IPS-NIHi11 (cell line): ENCODE results near the gene FAM32A.

ENCODE experiments used
- DNase-seq: peaks from one replicate; pipeline ENCODE4 v3.0.0; 2012; ENCODE audit warnings: mixed read lengths, low spot score

Gene FAM32A

DNA sequence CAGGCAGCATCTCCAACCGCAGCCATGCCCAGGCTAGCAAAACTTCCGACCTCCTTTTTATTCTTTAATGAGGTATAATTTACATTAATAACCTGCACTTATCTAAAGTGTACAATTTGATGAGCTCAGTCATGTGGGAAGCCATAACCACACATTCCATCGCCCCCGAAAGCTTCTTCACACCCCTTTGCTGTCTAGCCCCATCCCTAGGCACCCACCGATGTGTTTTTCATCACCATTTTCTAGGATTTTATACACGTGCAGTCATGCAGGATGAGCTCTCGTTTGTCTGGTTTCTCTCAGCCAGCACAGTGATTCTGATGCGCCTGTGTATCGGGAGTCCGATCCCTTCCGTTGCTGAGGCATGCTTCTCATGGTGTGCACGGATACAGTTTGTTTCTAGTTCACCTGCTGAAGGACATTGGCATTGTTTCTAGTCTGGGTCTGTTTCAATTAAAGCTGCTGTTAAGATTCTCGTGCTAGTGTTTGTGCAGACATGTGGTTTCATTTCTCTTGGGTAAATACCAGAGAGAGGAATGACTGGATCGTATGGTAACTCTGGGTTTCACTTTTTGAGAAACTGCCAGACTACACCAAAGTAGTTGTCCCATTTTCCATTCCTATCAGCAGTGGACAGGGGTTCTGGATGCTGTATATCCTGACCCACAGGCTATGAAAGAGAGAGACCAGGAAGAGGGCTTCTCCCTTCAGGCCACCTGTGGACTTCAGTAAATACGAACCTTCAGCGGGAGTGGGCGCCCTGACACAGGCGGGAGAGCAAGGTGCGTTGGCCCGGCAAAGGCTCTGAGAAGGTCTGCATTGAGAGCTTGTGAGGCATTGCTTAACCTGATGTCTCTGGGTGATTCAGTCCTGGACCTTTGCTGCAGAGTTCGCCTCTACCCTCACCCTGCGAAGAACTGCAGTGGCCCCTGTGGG, 17.4 kb downstream of the FAM32A start:
- no peak for DNase-seq

DNA sequence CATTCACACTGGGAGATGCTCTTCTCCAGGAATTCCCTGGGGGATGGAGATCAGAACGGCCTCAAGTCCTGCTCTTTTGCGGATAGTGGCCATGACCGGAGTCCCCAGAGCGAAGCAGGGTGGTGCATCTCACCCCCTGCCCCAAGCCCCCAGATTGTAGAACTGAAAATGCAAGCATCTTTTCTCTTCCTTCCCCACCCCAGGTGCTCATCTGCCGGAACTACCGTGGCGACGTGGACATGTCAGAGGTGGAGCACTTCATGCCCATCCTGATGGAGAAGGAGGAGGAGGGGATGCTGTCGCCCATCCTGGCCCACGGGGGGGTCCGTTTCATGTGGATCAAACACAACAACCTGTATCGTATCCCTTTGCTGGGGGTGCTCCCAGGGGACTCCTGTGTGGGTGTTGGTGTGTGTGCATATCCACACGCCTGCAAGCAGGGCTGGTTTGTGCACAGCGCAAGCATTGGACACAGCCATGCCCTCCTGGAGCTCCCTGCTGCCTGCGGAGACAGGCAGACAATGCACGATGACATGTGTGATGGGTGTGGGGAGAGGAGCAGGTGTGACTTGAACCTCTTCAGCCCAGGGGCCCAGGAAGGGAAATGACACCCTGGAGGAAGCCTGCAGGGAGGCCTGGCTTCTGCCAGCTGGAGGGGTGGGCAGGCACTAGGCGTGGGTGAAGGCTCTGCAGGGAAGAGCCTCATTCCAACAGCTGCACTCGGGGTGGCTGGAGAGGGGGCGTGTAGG, 18.2 kb downstream of the FAM32A start:
- no peak for DNase-seq

DNA sequence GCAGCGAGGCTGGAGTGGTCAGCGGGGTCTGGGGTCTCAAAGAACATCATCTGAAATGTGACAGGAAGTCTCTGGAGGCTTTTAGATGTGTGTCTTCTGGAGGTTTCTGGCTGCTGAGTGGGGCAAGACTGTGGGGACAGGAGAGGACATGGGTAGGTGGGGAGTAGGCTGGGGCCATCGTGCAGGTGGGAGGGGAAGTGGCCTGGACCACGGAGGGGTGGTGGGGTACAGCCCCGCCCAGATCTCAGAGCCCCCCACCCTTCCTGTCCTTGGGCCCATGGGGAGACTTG, 18.7 kb downstream of the FAM32A start:
- DNase-seq: no peak

DNA sequence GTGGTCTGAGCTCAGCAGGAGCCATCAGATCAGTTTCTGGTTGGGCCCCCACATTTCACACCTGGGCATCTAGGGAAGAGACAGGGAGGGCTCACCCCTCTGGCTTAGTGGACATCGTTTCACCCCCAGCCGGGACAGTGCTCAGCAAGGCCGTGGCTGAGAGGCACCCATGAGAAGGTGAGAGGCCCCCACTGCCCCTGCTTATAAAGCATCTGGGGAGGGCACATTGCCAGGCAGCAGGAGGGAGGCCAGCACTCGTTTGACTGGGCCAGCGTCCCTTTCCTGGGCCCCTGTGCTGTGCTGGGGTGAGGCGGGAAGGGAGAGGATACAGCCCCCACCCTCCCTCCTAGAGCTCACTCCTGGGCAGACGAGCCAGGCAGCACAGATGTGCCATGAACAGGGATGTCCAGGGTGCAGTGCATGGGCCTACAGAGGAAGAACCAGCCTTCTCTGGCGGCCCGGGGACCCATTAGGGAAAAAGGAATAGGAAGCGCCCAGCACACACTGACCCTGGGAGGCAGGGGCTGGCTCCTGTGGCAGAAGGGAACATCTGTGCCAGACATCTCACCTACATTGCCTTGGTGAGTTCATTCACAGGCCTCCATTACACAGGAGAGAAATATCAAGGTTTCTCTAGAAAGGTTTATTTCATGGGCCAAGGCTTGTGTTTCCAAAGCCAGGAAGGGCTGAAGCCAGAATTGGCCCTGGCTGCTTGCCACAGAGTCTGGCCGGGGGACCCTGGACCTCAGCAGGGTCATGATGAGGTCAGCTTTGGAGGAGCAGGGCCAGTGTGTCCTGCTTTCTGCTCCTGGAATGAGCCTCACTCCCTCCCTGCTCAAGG, 20.2 kb downstream of the FAM32A start:
- DNase-seq: no peak

DNA sequence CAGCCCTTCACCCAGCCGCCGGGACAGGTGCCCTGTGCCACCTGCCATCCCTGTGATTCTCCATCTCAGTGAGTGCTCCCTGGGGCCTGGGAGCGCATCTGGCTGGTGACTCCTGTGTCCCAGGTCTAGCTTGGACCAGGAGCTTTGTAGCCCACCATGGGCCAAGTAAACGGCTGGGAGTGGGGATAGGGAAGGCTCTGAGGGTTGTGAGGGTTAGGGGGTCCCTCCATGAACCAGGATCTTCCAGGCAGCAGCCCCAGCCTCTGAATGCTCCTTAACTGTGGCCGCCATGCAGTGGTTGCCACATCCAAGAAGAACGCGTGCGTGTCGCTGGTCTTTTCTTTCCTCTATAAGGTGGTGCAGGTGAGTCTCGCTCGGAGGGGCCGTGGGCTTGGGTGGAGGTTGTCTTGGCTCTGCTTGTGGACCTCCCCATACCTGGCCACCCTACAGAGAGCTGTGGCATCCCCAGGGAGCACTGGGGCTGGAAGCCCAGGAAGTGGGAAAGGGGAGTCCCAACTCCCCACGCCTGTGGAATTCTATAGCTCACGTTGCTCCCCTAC, 20.9 kb downstream of the FAM32A start:
- no peak for DNase-seq

DNA sequence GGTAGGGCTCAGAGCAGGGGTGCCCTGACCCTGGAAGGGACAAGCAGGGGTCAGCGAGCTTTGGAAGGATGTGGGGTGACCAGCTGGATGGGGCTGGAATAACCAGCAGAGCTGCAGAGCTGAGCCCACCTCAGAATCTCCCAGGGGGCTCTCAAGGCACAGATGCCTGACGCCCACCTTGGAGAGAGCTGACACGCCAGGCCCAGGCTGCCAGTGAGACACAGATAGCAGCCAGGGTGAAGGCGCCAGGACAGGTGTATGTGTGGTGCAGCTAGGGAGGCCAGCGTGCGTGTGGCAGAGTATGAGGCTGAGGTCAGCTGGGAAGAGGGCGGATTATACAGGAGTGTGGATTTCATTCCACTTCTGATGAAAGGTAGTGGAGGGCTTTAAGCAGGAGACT, 21.4 kb downstream of the FAM32A start:
- no peak for DNase-seq

DNA sequence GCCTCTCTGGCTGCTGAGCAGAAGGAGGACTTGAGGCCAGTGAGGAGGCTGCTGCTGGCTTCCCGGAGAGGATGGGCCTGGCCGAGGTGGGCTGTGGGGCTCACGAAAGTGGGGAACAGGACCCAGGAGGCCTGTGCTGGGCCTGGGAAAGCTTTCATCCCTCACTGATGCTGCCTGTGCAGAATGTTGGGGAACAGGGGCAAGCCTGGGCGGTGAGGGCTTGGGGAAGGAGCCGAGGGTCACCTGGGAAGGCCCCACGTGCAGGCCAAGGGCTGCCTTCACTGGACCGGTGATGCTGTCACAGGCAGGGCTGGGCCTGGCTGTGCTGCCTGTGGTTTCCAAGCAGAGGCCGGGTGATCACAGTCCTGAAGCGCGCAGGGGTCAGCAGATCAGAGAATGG, 21.9 kb downstream of the FAM32A start:
- no peak for DNase-seq

DNA sequence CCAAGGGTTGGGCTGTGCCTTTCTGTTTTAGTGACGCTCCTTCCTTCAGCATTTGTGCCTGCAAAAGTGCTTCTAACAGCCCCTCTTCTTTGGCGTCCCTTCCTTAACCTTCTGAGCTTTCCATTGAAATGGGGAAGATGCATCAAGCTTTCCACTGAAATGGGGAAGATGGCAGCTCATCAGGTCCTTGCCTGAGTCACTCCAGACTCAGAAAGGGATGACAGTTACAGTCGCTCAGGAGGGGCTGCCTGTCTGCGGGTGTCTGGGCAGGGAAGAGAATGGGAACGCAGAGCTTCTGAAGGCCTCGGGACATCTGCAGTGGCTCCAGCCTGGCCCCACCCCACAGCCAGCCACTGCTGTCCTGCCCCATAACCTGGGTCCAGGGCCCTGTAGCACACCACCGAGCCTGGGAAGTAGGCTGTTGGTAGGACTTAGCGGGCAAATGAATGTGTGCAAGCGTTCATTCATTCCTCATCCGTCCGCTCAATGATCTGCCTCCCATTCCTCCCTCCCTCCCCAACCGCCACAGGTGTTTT, 22.3 kb downstream of the FAM32A start:
- no peak for DNase-seq

DNA sequence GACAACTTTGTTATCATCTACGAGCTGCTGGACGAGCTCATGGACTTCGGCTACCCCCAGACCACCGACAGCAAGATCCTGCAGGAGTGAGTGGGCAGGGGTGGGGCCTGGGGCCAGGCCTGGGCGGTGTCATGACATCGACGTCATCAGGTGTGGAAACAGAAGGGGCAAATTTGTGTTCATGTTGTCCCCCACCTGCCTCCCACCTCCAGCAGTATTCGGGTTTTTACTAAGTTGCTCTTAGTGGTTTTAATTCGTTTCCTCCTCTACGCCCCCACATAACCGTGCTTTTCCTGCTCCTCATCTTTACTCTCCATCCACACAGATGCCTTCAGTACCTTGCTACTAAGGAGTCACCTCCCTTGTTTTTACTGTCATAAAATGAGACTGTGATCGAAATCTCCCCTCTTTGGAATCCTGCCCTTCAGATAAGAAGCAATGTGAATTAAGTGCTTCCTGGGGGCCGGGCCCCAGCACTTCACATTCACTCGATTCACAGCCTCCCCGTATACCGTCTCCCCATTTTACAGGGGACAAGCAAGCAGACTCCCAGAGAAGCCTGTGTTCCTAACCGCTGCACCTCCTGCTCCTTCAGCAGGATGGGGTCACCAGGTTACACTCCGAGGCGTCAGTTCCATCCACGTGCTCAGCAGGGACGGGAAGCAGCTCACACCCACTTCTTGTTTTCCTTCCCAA, 23.0 kb downstream of the FAM32A start:
- DNase-seq: no peak

DNA sequence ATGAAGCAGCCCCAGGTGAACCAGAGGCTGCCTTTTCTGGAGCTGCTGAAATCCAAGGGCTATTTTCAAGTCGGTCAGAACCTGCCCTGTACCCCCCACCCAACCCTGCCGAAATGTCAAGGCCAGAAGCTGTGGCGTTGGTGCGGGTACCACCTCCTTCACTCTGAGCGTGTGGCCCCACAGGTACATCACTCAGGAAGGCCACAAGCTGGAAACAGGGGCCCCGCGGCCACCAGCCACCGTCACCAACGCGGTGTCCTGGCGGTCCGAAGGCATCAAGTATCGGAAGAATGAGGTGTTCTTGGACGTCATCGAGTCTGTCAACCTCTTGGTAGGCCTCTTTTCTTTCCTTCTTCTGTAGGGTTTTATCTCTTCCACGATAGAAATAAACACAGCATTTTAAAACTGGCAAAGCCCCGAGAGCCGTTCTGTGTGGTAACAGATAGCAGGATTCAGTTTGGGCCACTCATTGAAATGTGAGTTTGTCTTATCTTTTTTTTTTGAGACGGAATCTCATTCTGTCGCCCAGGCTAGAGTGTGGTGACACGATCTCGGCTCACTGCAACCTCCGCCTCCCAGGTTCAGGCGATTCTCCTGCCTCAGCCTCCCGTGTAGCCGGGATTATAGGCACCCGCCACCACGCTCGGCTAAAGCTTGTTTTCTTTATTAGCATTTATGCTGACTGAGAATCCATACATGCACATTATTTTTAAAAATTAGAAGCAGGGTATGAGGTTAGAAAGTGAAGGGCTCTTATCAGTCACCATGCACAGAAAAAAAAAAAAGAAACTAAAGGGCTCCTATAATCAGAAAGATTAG, 23.8 kb downstream of the FAM32A start:
- DNase-seq: no peak

DNA sequence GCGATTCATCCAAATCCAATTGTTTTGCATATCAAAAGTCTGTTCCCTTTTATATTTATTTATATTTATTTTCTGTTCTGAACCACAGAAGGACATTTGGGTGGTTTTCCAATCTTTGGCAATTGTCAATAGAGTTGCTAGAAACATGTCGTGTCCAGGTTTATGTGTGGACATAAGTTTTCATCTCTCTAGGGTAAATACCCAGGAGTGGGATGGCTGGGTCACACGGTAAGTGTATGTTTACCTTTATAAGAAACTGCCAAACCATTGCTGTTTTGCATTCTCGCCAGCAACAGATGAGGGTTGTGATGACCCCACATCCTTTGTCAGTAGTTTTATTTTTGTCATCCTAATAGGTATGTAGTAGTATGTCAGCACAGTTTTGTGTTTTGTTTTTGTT, 25.0 kb downstream of the FAM32A start:
- no peak for DNase-seq

DNA sequence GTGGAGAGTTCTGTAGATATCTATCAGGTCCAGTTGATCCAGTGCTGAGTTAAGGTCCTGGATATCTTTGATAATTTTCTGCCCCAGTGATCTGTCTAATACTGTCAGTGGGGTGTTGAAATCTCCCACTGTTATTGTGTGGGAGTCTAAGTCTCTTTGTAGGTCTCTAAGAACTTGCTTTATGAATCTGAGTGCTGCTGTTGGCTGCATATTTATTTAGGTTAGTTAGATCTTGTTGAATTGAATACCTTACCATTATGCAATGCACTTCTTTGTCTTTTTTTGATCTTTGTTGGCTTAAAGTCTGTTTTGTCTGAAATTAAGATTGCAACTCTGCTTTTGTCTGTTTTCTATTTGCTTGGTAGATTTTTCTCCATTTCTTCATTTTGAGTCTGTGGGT, 27.9 kb downstream of the FAM32A start:
- no peak for DNase-seq

DNA sequence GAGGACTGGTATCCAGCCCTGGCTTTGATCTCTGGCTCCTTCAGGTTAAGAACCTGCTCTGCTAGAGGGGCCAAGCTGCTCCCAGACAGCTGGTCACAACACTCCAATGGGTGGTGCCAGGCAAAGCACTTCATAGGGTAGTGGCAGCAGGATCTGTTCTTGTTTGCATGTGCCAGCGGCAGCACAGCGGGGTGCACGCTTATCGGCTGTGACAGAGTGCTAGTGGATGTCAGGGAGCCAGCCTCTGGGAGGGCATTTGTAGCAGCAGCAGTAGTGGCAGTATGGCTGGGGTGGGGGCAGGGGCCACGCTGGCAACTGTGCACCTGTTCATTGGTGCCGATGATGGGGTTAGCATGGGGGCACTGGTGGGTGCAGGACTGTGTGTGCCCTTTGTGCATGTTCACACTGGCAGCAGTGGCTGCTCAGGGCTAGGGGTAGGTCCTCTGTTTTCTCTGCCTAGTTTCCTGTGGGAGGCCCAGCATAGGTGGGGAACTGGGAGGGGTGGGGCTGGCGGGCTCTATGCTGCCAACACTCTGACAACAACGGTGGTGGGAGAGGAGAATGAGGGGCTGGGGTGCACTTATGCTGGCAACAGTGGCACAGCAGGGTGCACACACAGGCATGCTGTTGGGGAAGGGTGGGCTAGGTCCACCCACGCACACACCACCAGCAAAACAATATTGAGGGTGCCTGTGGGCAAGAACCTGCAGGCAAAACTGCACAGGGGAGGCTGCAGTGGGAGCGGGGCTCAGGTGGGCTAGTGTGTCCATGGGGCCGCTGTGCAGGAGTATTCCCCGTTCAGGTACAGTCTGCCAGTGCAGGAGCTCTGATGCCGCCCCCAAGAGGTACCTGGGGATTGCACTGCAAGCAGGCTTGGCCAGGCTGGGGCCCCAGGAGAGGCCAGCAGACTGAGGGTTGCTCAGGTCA, 31.8 kb downstream of the FAM32A start:
- DNase-seq: no peak

DNA sequence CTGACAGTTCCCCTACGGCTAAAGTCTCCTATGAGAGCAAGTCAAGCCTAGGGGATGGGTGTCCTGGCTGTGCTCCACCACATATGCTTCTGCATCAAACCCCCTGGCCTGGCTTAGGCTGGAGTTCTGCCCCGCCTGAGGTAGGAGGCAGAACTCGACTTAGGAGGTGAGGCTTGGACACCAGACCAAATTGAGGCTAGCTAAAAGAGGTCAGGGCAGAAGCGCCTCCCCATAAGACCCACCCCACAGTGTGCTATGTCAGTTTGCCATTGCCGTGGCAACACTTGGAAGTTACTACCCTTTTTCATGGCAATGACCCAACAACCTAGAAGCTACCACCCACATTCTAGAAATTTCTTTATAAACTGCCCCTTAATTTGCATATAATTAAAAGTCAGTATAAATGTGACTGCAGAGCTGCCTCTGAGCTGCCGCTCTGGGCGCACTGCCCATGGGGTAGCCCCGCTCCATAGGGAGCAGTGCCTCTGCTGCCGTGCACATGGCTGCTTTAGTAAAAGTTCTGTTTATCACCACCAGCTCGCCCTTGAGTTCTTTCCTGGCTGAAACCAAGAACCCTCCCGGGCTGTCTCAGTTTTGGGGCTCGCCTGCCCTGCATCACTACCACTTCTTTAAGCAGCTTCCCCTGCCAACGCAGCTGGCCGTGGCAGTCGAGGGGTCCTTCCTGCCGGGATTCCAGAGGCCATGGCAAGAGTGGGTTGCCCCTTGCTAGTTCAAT, 32.7 kb downstream of the FAM32A start:
- no peak for DNase-seq

DNA sequence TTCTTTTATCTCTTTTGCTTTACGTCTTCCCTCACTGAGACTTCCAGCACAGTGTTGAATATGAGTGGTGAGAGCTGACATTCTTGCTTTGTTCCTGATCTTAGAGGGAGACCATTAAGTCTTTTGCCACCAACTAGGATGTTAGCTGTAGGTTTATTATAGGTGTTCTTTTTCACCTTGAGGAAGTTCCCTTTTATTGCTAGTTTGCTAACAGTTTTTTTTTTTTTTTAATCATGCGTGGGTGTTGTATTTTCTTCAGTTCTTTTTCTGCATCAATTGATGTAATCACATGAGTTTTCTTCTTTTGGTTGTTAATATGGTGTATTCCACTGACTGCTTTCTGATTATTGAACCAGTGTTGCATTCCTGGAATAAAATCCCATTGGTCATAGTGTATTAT, 33.6 kb downstream of the FAM32A start:
- no peak for DNase-seq

DNA sequence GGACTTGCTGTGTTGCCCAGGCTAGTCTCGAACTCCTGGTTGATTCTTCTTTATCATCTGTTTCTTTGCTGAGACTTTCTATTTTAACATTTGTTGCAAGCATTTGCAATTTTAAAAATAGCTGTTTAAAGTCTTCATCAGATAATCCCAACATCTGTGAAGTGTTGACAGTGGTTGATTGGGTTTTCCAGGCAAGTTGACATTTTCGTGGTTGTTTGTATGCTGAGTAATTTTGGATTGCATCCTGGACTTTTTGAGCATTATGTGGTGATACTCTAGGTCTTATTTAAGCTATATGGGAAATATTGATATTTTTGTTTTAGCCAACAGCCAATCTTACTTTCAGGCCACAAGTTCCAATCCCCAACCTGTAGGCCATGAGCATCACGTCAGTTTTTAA, 37.6 kb downstream of the FAM32A start:
- DNase-seq: no peak

DNA sequence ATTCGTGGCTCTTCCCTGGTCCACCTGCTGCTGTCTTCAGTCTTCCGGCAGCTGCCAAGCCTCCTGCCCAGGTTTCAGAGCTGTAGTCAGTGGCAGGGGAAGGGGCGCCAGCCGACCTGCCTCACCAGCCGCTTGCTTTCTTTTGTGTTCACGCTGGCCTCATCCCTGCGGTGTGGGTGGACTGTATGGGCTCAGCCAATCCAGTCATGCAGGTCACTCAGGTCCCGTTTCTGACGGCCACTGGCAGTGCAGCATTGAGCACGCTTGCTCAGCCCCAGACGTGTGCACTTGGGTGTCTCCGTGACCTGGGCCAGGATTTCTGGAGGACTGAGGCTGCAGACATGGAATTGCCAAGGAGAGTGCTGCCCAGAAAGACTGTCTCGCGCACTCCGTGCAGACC, 38.5 kb downstream of the FAM32A start:
- DNase-seq: peak; percentile 1

DNA sequence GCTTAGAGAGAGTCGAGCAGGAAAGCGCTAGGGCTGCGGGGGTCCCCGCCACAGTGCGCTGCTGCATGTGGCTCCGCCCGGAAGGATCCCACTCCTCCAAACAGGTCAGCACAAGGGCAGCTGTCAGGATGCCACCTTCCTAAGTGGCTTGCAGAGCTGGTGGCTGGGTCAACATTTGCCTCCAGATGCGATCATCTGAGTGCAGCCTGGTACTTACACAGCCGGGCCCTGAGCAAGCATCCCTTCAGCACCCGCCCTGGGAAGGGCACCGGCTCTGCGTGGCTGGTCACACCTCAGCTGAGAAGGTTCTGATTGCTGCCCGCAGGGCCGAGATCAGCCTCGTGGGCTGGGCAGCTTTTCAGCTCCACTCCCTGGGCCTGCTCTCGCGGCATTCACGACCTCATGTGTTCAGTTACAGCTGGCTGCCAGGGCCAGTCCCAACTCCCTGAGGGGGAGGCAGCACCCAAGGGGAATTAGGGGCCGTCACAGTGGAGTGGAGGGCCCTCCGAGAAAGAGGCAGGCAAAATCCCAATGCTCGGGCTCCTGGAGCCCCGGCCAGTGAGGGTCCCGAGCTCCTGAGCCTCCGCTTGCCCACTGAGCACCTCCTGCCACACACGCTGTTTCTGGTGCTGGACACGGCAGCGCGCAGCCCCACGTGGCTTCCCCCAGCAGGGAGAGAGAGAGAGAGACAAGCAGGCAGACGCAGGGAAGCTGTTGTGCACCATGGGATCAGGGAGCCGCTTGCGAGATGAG, 39.3 kb downstream of the FAM32A start:
- no peak for DNase-seq
